Upper lobe of right lung (tissue), 1 donor: Measurements from ENCODE around the gene MLLT10. TPM values are rescaled to one million over a fixed set of nuclear protein-coding genes. Genes with fewer than 3 reads are reported as not detected.

Experiments
- ATAC-seq: fragments of 200-7000 bp; cut with Tn5 transposase; one replicate; pipeline ENCODE4 v1.9.1; 2020; ENCODE audit warnings: mild to moderate bottlenecking, moderate library complexity
- DNase-seq: peaks from one replicate; pipeline ENCODE4 v3.0.0-alpha.2; 2020
- H3K27ac ChIP-seq: fragments of 200-600 bp; one replicate; pipeline ENCODE4 v1.8.0; 2022
- H3K27me3 ChIP-seq: fragments of 200-600 bp; one replicate; pipeline ENCODE4 v1.8.0; 2022; ENCODE audit warnings: mild to moderate bottlenecking
- H3K36me3 ChIP-seq: fragments of 200-600 bp; one replicate; pipeline ENCODE4 v1.8.0; 2022
- H3K4me1 ChIP-seq: fragments of 200-600 bp; one replicate; pipeline ENCODE4 v1.8.0; 2022
- H3K4me3 ChIP-seq: fragments of 200-600 bp; one replicate; pipeline ENCODE4 v1.8.0; 2022; ENCODE audit warnings: mild to moderate bottlenecking
- H3K9me3 ChIP-seq: fragments of 200-600 bp; one replicate; pipeline ENCODE4 v1.8.0; 2022
- intact Hi-C: fragments of 100-400 bp; cut with DNase I; formaldehyde crosslinking; loops from one replicate; pipeline ENCODE4 v1.11.0; 2022
- total RNA-seq: library from RNA; stranded (reverse); fragmentation: NEBNext Ultra II Directional; extraction: Animal tissue kit (Norgen Biotek cat#: 25700); gene quantifications from one replicate; pipeline ENCODE4 v1.2.1, GENCODE V29; 2021
- TF ChIP-seq, protein P1 (sequence below): fragments of 200-600 bp; IDR thresholded peaks from one replicate; pipeline ENCODE4 v1.8.0; 2022; ENCODE audit warnings: antibody characterized with exemption
- donor health status: DM: no; HTN: yes; CAD: no; lungs with severe emphysema.

Gene MLLT10
- total RNA-seq, 1 donor from 2014 or later, result 60.6 TPM

DNA sequence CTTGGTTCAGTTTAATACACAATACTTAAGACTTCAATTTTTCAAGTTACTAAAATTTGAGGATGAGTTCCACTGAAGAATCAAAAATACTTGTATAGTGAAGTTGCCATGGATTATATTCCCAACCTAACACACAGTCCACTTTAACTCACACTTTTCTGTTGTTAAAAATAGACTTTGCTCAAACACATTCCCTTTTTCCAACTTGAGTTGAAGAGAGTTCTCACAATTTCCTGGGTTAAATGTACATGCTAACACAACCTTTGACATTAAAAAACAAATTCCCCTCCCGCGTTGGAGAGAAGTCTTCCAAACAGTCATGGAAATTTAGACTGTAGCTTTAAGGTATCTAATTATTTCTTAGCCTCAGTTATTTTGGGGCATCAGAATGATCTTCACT, 35.7 kb upstream of the MLLT10 start:
- ATAC-seq, result no peak
- TF ChIP-seq, protein P1, sequence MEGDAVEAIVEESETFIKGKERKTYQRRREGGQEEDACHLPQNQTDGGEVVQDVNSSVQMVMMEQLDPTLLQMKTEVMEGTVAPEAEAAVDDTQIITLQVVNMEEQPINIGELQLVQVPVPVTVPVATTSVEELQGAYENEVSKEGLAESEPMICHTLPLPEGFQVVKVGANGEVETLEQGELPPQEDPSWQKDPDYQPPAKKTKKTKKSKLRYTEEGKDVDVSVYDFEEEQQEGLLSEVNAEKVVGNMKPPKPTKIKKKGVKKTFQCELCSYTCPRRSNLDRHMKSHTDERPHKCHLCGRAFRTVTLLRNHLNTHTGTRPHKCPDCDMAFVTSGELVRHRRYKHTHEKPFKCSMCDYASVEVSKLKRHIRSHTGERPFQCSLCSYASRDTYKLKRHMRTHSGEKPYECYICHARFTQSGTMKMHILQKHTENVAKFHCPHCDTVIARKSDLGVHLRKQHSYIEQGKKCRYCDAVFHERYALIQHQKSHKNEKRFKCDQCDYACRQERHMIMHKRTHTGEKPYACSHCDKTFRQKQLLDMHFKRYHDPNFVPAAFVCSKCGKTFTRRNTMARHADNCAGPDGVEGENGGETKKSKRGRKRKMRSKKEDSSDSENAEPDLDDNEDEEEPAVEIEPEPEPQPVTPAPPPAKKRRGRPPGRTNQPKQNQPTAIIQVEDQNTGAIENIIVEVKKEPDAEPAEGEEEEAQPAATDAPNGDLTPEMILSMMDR, result no peak
- Histone ChIP-seq H3K36me3 (no peaks in the 10 kb centered on the region), H3K27ac (no peak overlapping the region), H3K27me3 (peaks cover 21% of the 10 kb centered on the region), H3K4me3 (no peak overlapping the region), H3K9me3 (no peaks in the 10 kb centered on the region), H3K4me1 (peaks cover 32% of the 10 kb centered on the region)
- intact Hi-C loops, result no loop called here
- no peak for DNase-seq

DNA sequence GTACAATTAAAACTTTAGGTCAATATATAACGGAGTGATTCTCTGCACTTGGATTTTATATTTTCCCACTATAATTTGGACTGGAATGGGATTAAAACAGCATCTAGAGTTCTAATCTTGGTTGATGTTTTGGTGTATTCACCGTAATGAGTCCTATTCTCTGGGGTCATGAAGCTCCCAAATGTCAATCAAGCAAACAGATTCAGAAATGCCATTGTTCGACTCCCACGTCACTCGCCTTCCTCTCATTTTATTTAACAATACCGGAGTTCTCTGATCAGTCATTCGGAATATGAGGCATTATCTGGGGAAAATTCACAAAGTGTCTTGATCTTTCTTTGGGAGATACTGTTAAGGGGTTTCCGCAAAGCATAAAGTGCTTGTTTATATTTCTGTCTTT, 35.0 kb upstream of the MLLT10 start:
- TF ChIP-seq, protein P1, result no peak
- Histone ChIP-seq H3K4me3 (no peak overlapping the region), H3K4me1 (peaks cover 29% of the 10 kb centered on the region), H3K27ac (no peak overlapping the region), H3K27me3 (peaks cover 21% of the 10 kb centered on the region), H3K36me3 (no peaks in the 10 kb centered on the region), H3K9me3 (no peaks in the 10 kb centered on the region)
- intact Hi-C loops, result no loop called here
- ATAC-seq, result no peak
- DNase-seq, result no peak

DNA sequence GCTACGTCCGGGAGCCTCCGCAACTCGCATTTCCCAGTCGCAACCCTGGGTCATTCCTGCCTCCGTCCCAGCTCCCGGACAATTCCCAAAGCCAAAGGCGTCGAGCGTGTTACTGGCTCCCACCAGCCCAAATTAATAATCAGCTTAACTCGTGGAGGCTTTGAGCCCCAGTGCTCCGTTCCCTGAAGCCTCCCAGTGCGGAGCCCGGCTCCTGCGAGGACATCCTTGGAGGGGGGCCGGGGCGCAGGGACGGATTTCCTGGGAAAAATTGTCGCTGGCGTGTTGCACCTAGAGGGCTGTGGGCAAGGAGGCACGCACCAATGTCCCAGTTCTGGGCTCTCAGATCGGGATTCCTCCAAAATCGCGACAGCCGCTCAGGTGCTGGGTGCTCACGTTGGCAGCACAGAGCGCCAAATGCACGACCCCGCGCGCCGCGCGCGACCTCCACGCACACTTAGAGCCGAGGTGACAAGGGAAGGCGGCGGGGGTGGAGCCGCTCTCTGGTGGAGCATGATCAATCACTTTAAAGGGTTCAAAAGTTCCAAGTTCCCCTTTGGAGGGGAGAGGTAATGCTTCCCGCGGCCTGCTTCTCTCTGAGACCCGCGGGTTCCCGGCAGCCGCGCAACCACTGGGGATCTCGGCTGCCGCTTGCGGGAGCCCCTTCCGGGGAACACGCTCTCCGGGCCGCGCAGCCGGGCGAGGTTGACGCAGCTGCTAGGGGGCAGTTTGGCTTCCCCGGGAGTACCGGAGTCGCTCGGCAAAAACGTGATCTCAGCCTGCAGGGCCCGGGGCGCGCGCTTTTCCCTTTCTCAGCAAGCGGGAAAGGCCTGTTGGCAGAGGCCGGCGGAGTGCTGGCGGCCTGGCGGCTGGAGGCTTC, 34.1 kb upstream of the MLLT10 start:
- Histone ChIP-seq H3K9me3 (no peaks in the 10 kb centered on the region), H3K36me3 (no peaks in the 10 kb centered on the region), H3K27ac (no peak overlapping the region), H3K27me3 (peaks cover 18% of the 10 kb centered on the region), H3K4me3 (peak overlapping the region; percentile 26), H3K4me1 (peaks cover 19% of the 10 kb centered on the region)
- no peak for ATAC-seq
- intact Hi-C loops, result loop anchor here (10.0 kb wide), 1 partner anchor 425 kb away; no protein-coding TSS in a partner anchor
- no peak for DNase-seq
- TF ChIP-seq, protein P1, result no peak

DNA sequence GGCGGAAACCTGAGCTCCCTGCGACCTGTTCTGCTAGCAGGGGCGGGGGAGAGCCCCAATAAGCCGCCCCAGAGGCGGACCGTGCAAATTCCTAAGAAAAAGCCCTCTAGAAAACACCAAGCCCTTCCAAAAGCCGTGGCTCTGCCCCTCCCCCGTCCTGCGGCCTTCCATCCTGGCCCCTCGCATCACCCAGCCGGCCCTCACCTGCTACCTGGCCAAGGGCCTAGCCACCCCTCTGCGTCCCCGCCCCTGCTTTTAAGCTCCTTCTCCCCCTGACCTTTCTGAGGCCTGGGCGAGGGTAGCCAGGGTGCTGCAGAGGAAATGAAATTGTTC, 33.5 kb upstream of the MLLT10 start:
- H3K9me3 ChIP-seq, result no peaks in the 10 kb centered on the region
- H3K27ac ChIP-seq, result no peak overlapping the region
- H3K36me3 ChIP-seq, result no peaks in the 10 kb centered on the region
- peaks cover 17% of the 10 kb centered on the region for H3K27me3 ChIP-seq
- peaks cover 16% of the 10 kb centered on the region for H3K4me1 ChIP-seq
- intact Hi-C loops, result loop anchor here (10.0 kb wide), 1 partner anchor 426 kb away; no protein-coding TSS in a partner anchor
- DNase-seq (no peak), ATAC-seq (no peak)
- H3K4me3 ChIP-seq, result peak overlapping the region; percentile 26
- TF ChIP-seq, protein P1, result no peak

DNA sequence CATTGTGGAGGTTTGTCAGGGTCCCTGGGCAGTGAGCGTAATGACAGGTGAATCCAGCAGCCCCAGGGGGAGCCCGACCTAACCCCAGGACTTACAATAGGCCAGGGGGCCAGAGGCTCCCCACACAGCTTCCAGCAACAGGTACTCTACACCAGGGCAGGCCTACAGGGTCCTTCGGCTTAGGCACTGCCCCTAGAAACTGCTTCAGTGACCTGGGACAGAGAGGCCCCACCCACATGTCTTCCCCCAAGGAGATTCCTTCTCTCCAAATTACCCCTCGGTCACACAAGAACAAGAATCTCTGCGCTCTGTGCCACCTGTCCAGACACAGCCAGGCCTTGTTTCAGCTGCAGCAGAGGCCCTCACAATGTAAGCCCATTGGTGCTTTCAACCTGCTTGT, 32.9 kb upstream of the MLLT10 start:
- Histone ChIP-seq H3K4me3 (no peak overlapping the region), H3K27me3 (peaks cover 17% of the 10 kb centered on the region), H3K27ac (no peak overlapping the region), H3K4me1 (peaks cover 16% of the 10 kb centered on the region), H3K9me3 (no peaks in the 10 kb centered on the region), H3K36me3 (no peaks in the 10 kb centered on the region)
- intact Hi-C loops, result loop anchor here (10.0 kb wide), 1 partner anchor 426 kb away; no protein-coding TSS in a partner anchor
- DNase-seq (no peak), ATAC-seq (no peak)
- TF ChIP-seq, protein P1, result no peak
